ENCODE data around the gene INPP5D. TPM values are rescaled to one million over a fixed set of nuclear protein-coding genes. Genes with fewer than 3 reads are reported as not detected.

The INPP5D gene
- total and polyA plus RNA-seq, 2 of the 13 experiments (the other 11 are each of a cell fraction or from before 2014, with no cell fraction given) = 16.7 to 18.0 TPM

GRCh38 chr2:233061591-233062450 lies 1.7 kb downstream of the INPP5D start (continued):
- TF ChIP-seq IRF9 (CRISPR knock-in tag; IDR thresholded peaks at IDR 0.05; ENCODE audit: borderline replicate concordance) (no peak), ZNF550 (CRISPR knock-in tag; IDR thresholded peaks at IDR 0.05; ENCODE audit: borderline replicate concordance) (no peak), IKZF5 (CRISPR knock-in tag; IDR thresholded peaks at IDR 0.05) (peak; percentile 79; the same call in 1 of the 2 replicates), HNRNPK (IDR thresholded peaks at IDR 0.05; ENCODE audit: low read depth, low read length, poor library complexity, severe bottlenecking) (no peak), ZNF816 (CRISPR knock-in tag; IDR thresholded peaks at IDR 0.05; ENCODE audit: borderline replicate concordance) (no peak), PAWR (CRISPR knock-in tag; IDR thresholded peaks at IDR 0.05; ENCODE audit: borderline replicate concordance) (0 out of 2 replicates have a peak, but pooled peaks have one; percentile 44), GABPB1 (CRISPR knock-in tag; IDR thresholded peaks at IDR 0.05) (peak; percentile 72), ZBTB42 (CRISPR knock-in tag; IDR thresholded peaks at IDR 0.05) (no peak), ZNF761 (CRISPR knock-in tag; conservative IDR thresholded peaks at IDR 0.05) (0 out of 2 replicates have a peak, but pooled peaks have one; percentile 59), NFIB (CRISPR knock-in tag; IDR thresholded peaks at IDR 0.05; ENCODE audit: borderline replicate concordance) (0 out of 2 replicates have a peak, but pooled peaks have one; percentile 46), HNF4A (CRISPR knock-in tag; IDR thresholded peaks at IDR 0.05) (peak; percentile 63), ZNF615 (CRISPR knock-in tag; IDR thresholded peaks at IDR 0.05; ENCODE audit: borderline replicate concordance) (no peak), CBX2 (IDR thresholded peaks at IDR 0.05; ENCODE audit: low read depth, low read length) (no peak), CBX2 (CRISPR knock-in tag; IDR thresholded peaks at IDR 0.05; ENCODE audit: low read depth) (no peak), GMEB1 (CRISPR knock-in tag; IDR thresholded peaks at IDR 0.05; ENCODE audit: borderline replicate concordance) (peak; percentile 52; the same call in 1 of the 2 replicates), MEF2D (CRISPR knock-in tag; IDR thresholded peaks at IDR 0.05) (peak; percentile 86; the same call in 1 of the 2 replicates), IKZF1 (IDR thresholded peaks at IDR 0.05) (no peak), SP4 (CRISPR knock-in tag; IDR thresholded peaks at IDR 0.05) (no peak; the same call in 1 of the 2 replicates), MAFG (CRISPR knock-in tag; IDR thresholded peaks at IDR 0.05) (no peak), CEBPG (CRISPR knock-in tag; IDR thresholded peaks at IDR 0.05) (peak; percentile 71), SNAI1 (CRISPR knock-in tag; IDR thresholded peaks at IDR 0.05; ENCODE audit: borderline replicate concordance) (no peak), ZNF18 (CRISPR knock-in tag; IDR thresholded peaks at IDR 0.05; ENCODE audit: insufficient replicate concordance) (peak; percentile 73), MED8 (CRISPR knock-in tag; IDR thresholded peaks at IDR 0.05; ENCODE audit: insufficient replicate concordance) (no peak)
